HepG2 (cell line): ENCODE measurements around the gene TCEANC2. TPM values are rescaled to one million over a fixed set of nuclear protein-coding genes. Genes with fewer than 3 reads are reported as not detected.

Experiments used
- ATAC-seq: fragments of 200-7000 bp; cut with Tn5 transposase; 3 replicates; pipeline ENCODE4 v1.9.1; 2020; ENCODE audit warnings: mild to moderate bottlenecking, moderate library complexity
- BruUV-seq: library from RNA; stranded (reverse); fragments of 400-500 nt; replicated peaks from 2 replicates; lab custom pipeline; 2021; lab: Mats Ljungman, UMichigan
- CTCF ChIA-PET: fragments of 300-600 bp; formaldehyde crosslinking; extraction: SDS; loops from one replicate; lab custom pipeline; 2021; ENCODE audit warnings: low total read pairs, inconsistent platforms, low intra/inter-chr PET ratio; lab: Yijun Ruan, JAX
- POLR2A ChIA-PET: fragments of 350-600 bp; sonication (Branson Sonifier 250); formaldehyde crosslinking; loops from one replicate; lab custom pipeline; 2020; ENCODE audit warnings: antibody characterized with exemption, inconsistent platforms; lab: Yijun Ruan, JAX
- DNase-seq: peaks from one replicate; pipeline ENCODE4 v3.0.0-alpha.2; 2015; ENCODE audit warnings: low spot score
- FAIRE-seq: peaks from 3 replicates; lab custom pipeline; 2011; peaks lifted over from hg19 to GRCh38; lab: Jason Lieb, UNC
- H2AFZ ChIP-seq: one replicate; pipeline ENCODE4 v1.6.1; 2011; ENCODE audit warnings: low read length, inconsistent platforms
- H3K27ac ChIP-seq: fragments of 300-600 bp; 3 replicates; pipeline ENCODE4 v1.8.0; 2011; ENCODE audit warnings: mixed run types, mild to moderate bottlenecking, mixed read lengths, low read length, inconsistent platforms; ENCODE audit not compliant: insufficient read depth; ENCODE audit errors: extremely low read length
- H3K27me3 ChIP-seq, 2 experiments: fragments of 200-600 bp in 1 of 2; 2 replicates in 1 of 2; 3 replicates in 1 of 2; pipeline versions ENCODE4 v1.6.0 to v1.8.0; 2011; ENCODE audit warnings: low read length in 2 of 2, mild to moderate bottlenecking in 2 of 2, moderate library complexity in 2 of 2, inconsistent platforms in 1 of 2; ENCODE audit not compliant: insufficient read depth in 2 of 2, control insufficient read depth in 1 of 2
- H3K36me3 ChIP-seq, 2 experiments: fragments of 200-600 bp in 1 of 2; replicated peaks in 1 of 2; 2 replicates in 1 of 2; 3 replicates in 1 of 2; pipeline versions ENCODE4 v1.5.1 to v1.8.0; 2011; ENCODE audit warnings: low read length in 2 of 2, inconsistent platforms in 1 of 2; ENCODE audit not compliant: insufficient read depth in 2 of 2, control insufficient read depth in 1 of 2
- H3K4me1 ChIP-seq: 2 replicates; pipeline ENCODE4 v1.5.1; 2012; ENCODE audit warnings: low read length, inconsistent platforms; ENCODE audit not compliant: insufficient read depth
- H3K4me2 ChIP-seq: 2 replicates; pipeline ENCODE4 v1.6.0; 2011; ENCODE audit warnings: low read depth, low read length, inconsistent platforms
- H3K4me3 ChIP-seq, 3 experiments: fragments of 200-600 bp in 1 of 3; sonication (generic), shearing (Covaris generic) in 1 of 3; replicated peaks in 1 of 3; 2 replicates each; pipeline ENCODE4 v1.5.1; 2011 to 2016; ENCODE audit warnings: low read length in 3 of 3, inconsistent platforms in 2 of 3, low read depth in 2 of 3, mild to moderate bottlenecking in 2 of 3, control low read depth in 1 of 3, mixed read lengths in 1 of 3; ENCODE audit not compliant: insufficient read depth in 1 of 3
- H3K79me2 ChIP-seq: one replicate; pipeline ENCODE4 v1.6.1; 2011; ENCODE audit warnings: low read length, inconsistent platforms; ENCODE audit not compliant: insufficient read depth
- H3K9ac ChIP-seq: 2 replicates; pipeline ENCODE4 v1.6.0; 2011; ENCODE audit warnings: mild to moderate bottlenecking, low read depth, low read length, inconsistent platforms; ENCODE audit not compliant: insufficient read depth
- H3K9me3 ChIP-seq: 2 replicates; pipeline ENCODE4 v1.5.1; 2012; ENCODE audit warnings: mild to moderate bottlenecking, low read length
- H4K20me1 ChIP-seq: 2 replicates; pipeline ENCODE4 v1.6.0; 2011; ENCODE audit warnings: inconsistent platforms, mild to moderate bottlenecking, low read length, moderate library complexity; ENCODE audit not compliant: insufficient read depth
- AHR ChIP-seq: IDR thresholded peaks from 2 replicates; pipeline ENCODE4 v1.6.1; 2018; ENCODE audit warnings: missing genetic modification reagents, missing compliant biosample characterization
- CEBPG ChIP-seq: IDR thresholded peaks from 2 replicates; pipeline ENCODE4 v1.6.1; 2016
- GABPA ChIP-seq, 2 experiments: IDR thresholded peaks; 2 replicates each; pipeline ENCODE4 v1.6.1; 2011 to 2016; ENCODE audit warnings: low read depth in 2 of 2, low read length in 1 of 2, missing biosample characterization in 1 of 2, missing genetic modification characterization in 1 of 2
- HDAC6 ChIP-seq: fragments of 200-600 bp; sonication (generic); IDR thresholded peaks from 2 replicates; pipeline ENCODE4 v1.7.0; 2017; ENCODE audit warnings: mild to moderate bottlenecking, antibody characterized with exemption, low read length, low read depth
- HNF4G ChIP-seq, 2 experiments: sonication (generic) in 1 of 2; formaldehyde crosslinking in 1 of 2; IDR thresholded peaks; 2 replicates each; pipeline versions ENCODE4 v1.4.0 to v1.6.1; 2011 to 2020; ENCODE audit warnings: borderline replicate concordance in 2 of 2, low read depth in 2 of 2, mild to moderate bottlenecking in 2 of 2, low read length in 1 of 2, missing genetic modification reagents in 1 of 2, moderate library complexity in 1 of 2
- KLF15 ChIP-seq: sonication (generic); formaldehyde crosslinking; IDR thresholded peaks from 2 replicates; pipeline ENCODE4 v1.8.1; 2023; ENCODE audit warnings: borderline replicate concordance, mild to moderate bottlenecking, inconsistent platforms, missing genetic modification reagents, mixed read lengths
- MTA1 ChIP-seq: sonication (generic); formaldehyde crosslinking; IDR thresholded peaks from 2 replicates; pipeline ENCODE4 v1.4.0; 2020; ENCODE audit warnings: missing genetic modification reagents, mild to moderate bottlenecking, borderline replicate concordance
- NR2C2 ChIP-seq: sonication (generic); formaldehyde crosslinking; IDR thresholded peaks from 2 replicates; pipeline ENCODE4 v1.4.0; 2020; ENCODE audit warnings: missing genetic modification reagents, mild to moderate bottlenecking, moderate library complexity, borderline replicate concordance
- PITX1 ChIP-seq: sonication (generic); formaldehyde crosslinking; IDR thresholded peaks from 2 replicates; pipeline ENCODE4 v1.5.1; 2020; ENCODE audit warnings: mild to moderate bottlenecking, missing genetic modification reagents
- ZBTB3 ChIP-seq: sonication (generic); formaldehyde crosslinking; IDR thresholded peaks from 2 replicates; pipeline ENCODE4 v1.4.0; 2020; ENCODE audit warnings: low read depth, mild to moderate bottlenecking, moderate library complexity, missing genetic modification reagents, borderline replicate concordance
- ZKSCAN8 ChIP-seq: IDR thresholded peaks from 2 replicates; pipeline ENCODE4 v1.6.1; 2016; ENCODE audit warnings: borderline replicate concordance, missing genetic modification reagents, missing compliant biosample characterization
- ZNF34 ChIP-seq: sonication (generic); formaldehyde crosslinking; IDR thresholded peaks from 2 replicates; pipeline ENCODE4 v1.4.0; 2020; ENCODE audit warnings: mild to moderate bottlenecking, missing genetic modification reagents, borderline replicate concordance
- WGBS: methylation state at CpG from one replicate; pipeline ENCODE4 v1.1.6; 2017; ENCODE audit warnings: low lambda C conversion rate; 5-methylcytosine and 5-hydroxymethylcytosine counted together
- in situ Hi-C: cut with HindIII; loops from 2 replicates; pipeline ENCODE4 v1.10.0; 2017; ENCODE audit warnings: low pct_unique_long_range_greater_than_20kb; ENCODE audit not compliant: extremely low pct_ligation_motif_present
- intact Hi-C: fragments of 100-400 bp; cut with micrococcal nuclease; formaldehyde crosslinking; loops from one replicate; pipeline ENCODE4 v1.10.0; 2022; ENCODE audit not compliant: unreplicated experiment
- polyA plus RNA-seq, 8 experiments: library from polyadenylated mRNA; depleted of rRNA in 3 of 8; stranded (reverse) in 7 of 8; unstranded in 1 of 8; fragments of >200 nt; fragmentation: Illumina TruSeq in 4 of 8; extraction: Trizol in 4 of 8; gene quantifications; 2 replicates each; pipeline versions ENCODE4 v1.2.1 to v1.2.3, GENCODE V29; 2011 to 2016; ENCODE audit warnings: low read depth in 4 of 8, missing spikeins in 1 of 8, mixed read lengths in 1 of 8; ENCODE audit not compliant: insufficient read depth in 1 of 8
- total RNA-seq, 5 experiments: library from RNA; depleted of rRNA; stranded (reverse); fragments of >200 nt; fragmentation: Illumina TruSeq; extraction: Trizol; gene quantifications; 2 replicates each; pipeline ENCODE4 v1.2.3, GENCODE V29; 2016; ENCODE audit warnings: low read depth in 1 of 5
- TF ChIP-seq, protein P1 (sequence below): sonication (generic); formaldehyde crosslinking; IDR thresholded peaks from 2 replicates; pipeline ENCODE4 v1.4.0; 2020; ENCODE audit warnings: missing genetic modification reagents
- TF ChIP-seq, protein P2 (sequence below): sonication (generic); formaldehyde crosslinking; conservative IDR thresholded peaks from 2 replicates; pipeline ENCODE4 v1.4.0; 2020; ENCODE audit warnings: mild to moderate bottlenecking, missing genetic modification reagents, moderate library complexity

TCEANC2 gene
- total and polyA plus RNA-seq, 2 of the 13 experiments (the other 11 are each of a cell fraction or from before 2014, with no cell fraction given) = 3.8 to 5.0 TPM

DNA sequence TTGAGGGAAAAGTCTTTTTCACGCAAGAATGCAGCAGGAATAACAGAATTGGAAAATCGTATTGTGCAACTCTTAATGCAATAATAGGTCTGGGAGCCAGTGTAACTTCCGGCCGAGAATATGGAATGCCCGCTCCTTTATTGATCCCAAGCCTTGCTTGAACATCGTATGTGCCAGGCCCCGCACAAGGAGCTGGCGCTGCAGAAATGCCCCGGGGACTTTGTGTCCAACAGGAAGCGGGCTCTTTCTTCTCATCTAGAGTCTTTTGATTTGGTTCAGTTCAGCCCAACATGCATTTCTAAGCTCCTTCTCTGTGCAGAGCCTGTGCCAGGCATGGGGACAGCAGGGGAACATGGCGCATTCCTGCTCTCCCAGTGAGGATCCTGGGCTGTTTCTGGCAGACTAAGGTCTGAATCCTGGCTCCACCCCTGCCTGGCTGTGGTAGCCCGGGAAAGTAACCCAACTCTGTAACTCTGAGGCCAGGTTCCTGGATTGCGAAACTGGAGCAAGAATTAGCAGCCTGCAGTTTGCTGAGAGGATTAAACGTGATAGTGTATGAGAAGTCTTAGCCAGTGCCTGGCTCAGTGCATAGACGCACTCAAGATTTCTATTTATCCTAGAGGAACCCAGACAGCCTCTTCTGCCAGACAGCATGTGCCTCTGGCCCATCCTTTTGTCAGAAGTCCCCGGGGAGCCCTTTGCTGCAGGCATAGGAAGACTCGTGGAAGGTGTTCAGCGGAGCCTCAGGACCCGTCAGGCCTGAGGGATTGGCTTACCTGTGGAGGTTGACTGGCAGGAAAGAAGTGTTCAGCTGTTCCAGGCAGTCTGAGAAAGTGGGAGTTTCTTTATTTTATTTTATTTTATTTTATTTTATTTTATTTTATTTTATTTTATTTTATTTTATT, 100.4 kb downstream of the TCEANC2 start:
- Histone ChIP-seq H3K27me3 (peaks cover 0 to 1% of the 10 kb centered on the region in 2 experiments; a peak in 2 of 5 replicates), H3K79me2 (no peaks in the 10 kb centered on the region), H3K36me3 (no peaks in the 10 kb centered on the region), H4K20me1 (no peaks in the 10 kb centered on the region), H3K9ac (no peak overlapping the region), H3K4me1 (peaks cover 11% of the 10 kb centered on the region), H3K9me3 (no peaks in the 10 kb centered on the region), H3K4me3 (peak overlapping the region in 1 of 3 experiments; percentile 11; a peak in 1 of 6 replicates), H2AFZ (no peak overlapping the region), H3K4me2 (peak overlapping the region; percentile 45), H3K27ac (no peak overlapping the region)
- FAIRE-seq (peak; percentile 84), DNase-seq (peak; percentile 68), ATAC-seq (peak; percentile 94)
- 27% methylated on average over 18 of the region's 19 CpGs for WGBS
- CTCF ChIA-PET = no interaction called here
- no TSS peak for BruUV-seq
- POLR2A ChIA-PET = no interaction called here
- in situ Hi-C loops = no loop called here
- intact Hi-C loops = no loop called here
- TF ChIP-seq HNF4G (IDR thresholded peaks at IDR 0.05; ENCODE audit: borderline replicate concordance, low read depth, low read length) (no peak), HNF4G (CRISPR knock-in tag; IDR thresholded peaks at IDR 0.05; ENCODE audit: borderline replicate concordance, low read depth) (no peak), GABPA (IDR thresholded peaks at IDR 0.05; ENCODE audit: low read depth, low read length) (no peak), GABPA (CRISPR knock-in tag; IDR thresholded peaks at IDR 0.05; ENCODE audit: low read depth) (no peak), AHR (CRISPR knock-in tag) (no peak), CEBPG (CRISPR knock-in tag) (peak; percentile 97), PITX1 (CRISPR knock-in tag) (peak; percentile 86; the same call in 1 of the 2 replicates), ZBTB3 (CRISPR knock-in tag) (no peak), ZKSCAN8 (CRISPR knock-in tag) (peak; percentile 100), ZNF34 (CRISPR knock-in tag) (no peak), MTA1 (CRISPR knock-in tag) (no peak), HDAC6 (no peak), KLF15 (CRISPR knock-in tag) (no peak), NR2C2 (CRISPR knock-in tag) (no peak)
- TF ChIP-seq, protein P1, sequence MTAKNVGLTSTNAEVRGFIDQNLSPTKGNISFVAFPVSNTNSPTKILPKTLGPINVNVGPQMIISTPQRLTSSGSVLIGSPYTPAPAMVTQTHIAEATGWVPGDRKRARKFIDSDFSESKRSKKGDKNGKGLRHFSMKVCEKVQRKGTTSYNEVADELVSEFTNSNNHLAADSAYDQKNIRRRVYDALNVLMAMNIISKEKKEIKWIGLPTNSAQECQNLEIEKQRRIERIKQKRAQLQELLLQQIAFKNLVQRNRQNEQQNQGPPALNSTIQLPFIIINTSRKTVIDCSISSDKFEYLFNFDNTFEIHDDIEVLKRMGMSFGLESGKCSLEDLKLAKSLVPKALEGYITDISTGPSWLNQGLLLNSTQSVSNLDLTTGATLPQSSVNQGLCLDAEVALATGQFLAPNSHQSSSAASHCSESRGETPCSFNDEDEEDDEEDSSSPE (CRISPR knock-in tag) = 0 out of 2 replicates have a peak, but pooled peaks have one; percentile 33
- TF ChIP-seq, protein P2, sequence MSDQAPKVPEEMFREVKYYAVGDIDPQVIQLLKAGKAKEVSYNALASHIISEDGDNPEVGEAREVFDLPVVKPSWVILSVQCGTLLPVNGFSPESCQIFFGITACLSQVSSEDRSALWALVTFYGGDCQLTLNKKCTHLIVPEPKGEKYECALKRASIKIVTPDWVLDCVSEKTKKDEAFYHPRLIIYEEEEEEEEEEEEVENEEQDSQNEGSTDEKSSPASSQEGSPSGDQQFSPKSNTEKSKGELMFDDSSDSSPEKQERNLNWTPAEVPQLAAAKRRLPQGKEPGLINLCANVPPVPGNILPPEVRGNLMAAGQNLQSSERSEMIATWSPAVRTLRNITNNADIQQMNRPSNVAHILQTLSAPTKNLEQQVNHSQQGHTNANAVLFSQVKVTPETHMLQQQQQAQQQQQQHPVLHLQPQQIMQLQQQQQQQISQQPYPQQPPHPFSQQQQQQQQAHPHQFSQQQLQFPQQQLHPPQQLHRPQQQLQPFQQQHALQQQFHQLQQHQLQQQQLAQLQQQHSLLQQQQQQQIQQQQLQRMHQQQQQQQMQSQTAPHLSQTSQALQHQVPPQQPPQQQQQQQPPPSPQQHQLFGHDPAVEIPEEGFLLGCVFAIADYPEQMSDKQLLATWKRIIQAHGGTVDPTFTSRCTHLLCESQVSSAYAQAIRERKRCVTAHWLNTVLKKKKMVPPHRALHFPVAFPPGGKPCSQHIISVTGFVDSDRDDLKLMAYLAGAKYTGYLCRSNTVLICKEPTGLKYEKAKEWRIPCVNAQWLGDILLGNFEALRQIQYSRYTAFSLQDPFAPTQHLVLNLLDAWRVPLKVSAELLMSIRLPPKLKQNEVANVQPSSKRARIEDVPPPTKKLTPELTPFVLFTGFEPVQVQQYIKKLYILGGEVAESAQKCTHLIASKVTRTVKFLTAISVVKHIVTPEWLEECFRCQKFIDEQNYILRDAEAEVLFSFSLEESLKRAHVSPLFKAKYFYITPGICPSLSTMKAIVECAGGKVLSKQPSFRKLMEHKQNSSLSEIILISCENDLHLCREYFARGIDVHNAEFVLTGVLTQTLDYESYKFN (CRISPR knock-in tag) = no peak
